HepG2 (cell line): ENCODE measurements around the gene MBNL3. TPM values are rescaled to one million over a fixed set of nuclear protein-coding genes. Genes with fewer than 3 reads are reported as not detected.

Experiments used
- CREB1 ChIP-seq, 2 experiments: fragments of 450-650 bp in 1 of 2; IDR thresholded peaks; 2 replicates each; pipeline ENCODE4 v1.6.1; 2016 to 2017; ENCODE audit warnings: control low read depth in 1 of 2, mild to moderate bottlenecking in 1 of 2, missing compliant biosample characterization in 1 of 2, missing genetic modification characterization in 1 of 2
- HDAC1 ChIP-seq: sonication (generic); formaldehyde crosslinking; IDR thresholded peaks from 2 replicates; pipeline ENCODE4 v1.5.1; 2020; ENCODE audit warnings: mild to moderate bottlenecking, missing genetic modification reagents
- HMG20B ChIP-seq: conservative IDR thresholded peaks from 2 replicates; pipeline ENCODE4 v1.6.1; 2016; ENCODE audit warnings: missing genetic modification reagents, missing compliant biosample characterization
- KAT2B ChIP-seq: fragments of 150-350 bp; IDR thresholded peaks from 2 replicates; pipeline ENCODE4 v1.6.1; 2014; ENCODE audit warnings: low read depth, low read length, borderline replicate concordance
- LRRFIP1 ChIP-seq: sonication (generic); formaldehyde crosslinking; conservative IDR thresholded peaks from 2 replicates; pipeline ENCODE4 v1.4.0; 2020; ENCODE audit warnings: missing genetic modification reagents
- NKX3-1 ChIP-seq: sonication (generic); formaldehyde crosslinking; IDR thresholded peaks from 2 replicates; pipeline ENCODE4 v1.5.0; 2020; ENCODE audit warnings: missing genetic modification reagents
- NR2F2 ChIP-seq: IDR thresholded peaks from 2 replicates; pipeline ENCODE4 v1.6.1; 2012; ENCODE audit warnings: low read depth, inconsistent platforms, borderline replicate concordance
- PBX3 ChIP-seq: sonication (generic); formaldehyde crosslinking; IDR thresholded peaks from 2 replicates; pipeline ENCODE4 v1.8.1; 2023; ENCODE audit warnings: missing genetic modification reagents, inconsistent platforms, borderline replicate concordance
- POLR2A ChIP-seq, 2 experiments: IDR thresholded peaks; 2 replicates each; pipeline ENCODE4 v1.6.1; 2011; ENCODE audit warnings: low read depth in 2 of 2, low read length in 2 of 2, mild to moderate bottlenecking in 1 of 2, moderate library complexity in 1 of 2; ENCODE audit not compliant: insufficient read depth in 1 of 2
- SRY ChIP-seq: sonication (generic); formaldehyde crosslinking; IDR thresholded peaks from 2 replicates; pipeline ENCODE4 v1.8.0; 2022; ENCODE audit warnings: mild to moderate bottlenecking, missing genetic modification reagents
- TFDP1 ChIP-seq: IDR thresholded peaks from 2 replicates; pipeline ENCODE4 v1.6.1; 2016; ENCODE audit warnings: missing compliant biosample characterization, missing genetic modification reagents, borderline replicate concordance
- UBTF ChIP-seq: sonication (generic); formaldehyde crosslinking; IDR thresholded peaks from 2 replicates; pipeline ENCODE4 v1.4.0; 2020; ENCODE audit warnings: mild to moderate bottlenecking, missing genetic modification reagents
- ZC3H13 ChIP-seq: sonication (generic); formaldehyde crosslinking; IDR thresholded peaks from 2 replicates; pipeline ENCODE4 v1.8.1; 2023; ENCODE audit warnings: mild to moderate bottlenecking, missing genetic modification reagents, moderate library complexity
- ZNF232 ChIP-seq: sonication (generic); formaldehyde crosslinking; IDR thresholded peaks from 2 replicates; pipeline ENCODE4 v1.4.0; 2020; ENCODE audit warnings: missing genetic modification reagents, borderline replicate concordance
- ZNF337 ChIP-seq: sonication (generic); formaldehyde crosslinking; IDR thresholded peaks from 2 replicates; pipeline ENCODE4 v1.5.1; 2020; ENCODE audit warnings: missing genetic modification reagents, low read depth, mild to moderate bottlenecking, borderline replicate concordance
- ZNF574 ChIP-seq: sonication (generic); formaldehyde crosslinking; IDR thresholded peaks from 2 replicates; pipeline ENCODE4 v1.4.0; 2020; ENCODE audit warnings: missing genetic modification reagents
- ZNF629 ChIP-seq: sonication (generic); formaldehyde crosslinking; conservative IDR thresholded peaks from 2 replicates; pipeline ENCODE4 v1.5.0; 2020; ENCODE audit warnings: missing genetic modification reagents
- ZNF737 ChIP-seq: sonication (generic); formaldehyde crosslinking; IDR thresholded peaks from 2 replicates; pipeline ENCODE4 v1.5.0; 2020; ENCODE audit warnings: missing genetic modification reagents, mild to moderate bottlenecking, borderline replicate concordance
- ZNF775 ChIP-seq: sonication (generic); formaldehyde crosslinking; IDR thresholded peaks from 2 replicates; pipeline ENCODE4 v1.4.0; 2020; ENCODE audit warnings: missing genetic modification reagents, mild to moderate bottlenecking, moderate library complexity, borderline replicate concordance
- polyA plus RNA-seq, 8 experiments: library from polyadenylated mRNA; depleted of rRNA in 3 of 8; stranded (reverse) in 7 of 8; unstranded in 1 of 8; fragments of >200 nt; fragmentation: Illumina TruSeq in 4 of 8; extraction: Trizol in 4 of 8; gene quantifications; 2 replicates each; pipeline versions ENCODE4 v1.2.1 to v1.2.3, GENCODE V29; 2011 to 2016; ENCODE audit warnings: low read depth in 4 of 8, missing spikeins in 1 of 8, mixed read lengths in 1 of 8; ENCODE audit not compliant: insufficient read depth in 1 of 8
- total RNA-seq, 5 experiments: library from RNA; depleted of rRNA; stranded (reverse); fragments of >200 nt; fragmentation: Illumina TruSeq; extraction: Trizol; gene quantifications; 2 replicates each; pipeline ENCODE4 v1.2.3, GENCODE V29; 2016; ENCODE audit warnings: low read depth in 1 of 5

Gene MBNL3
- total and polyA plus RNA-seq, 2 of the 13 experiments (the other 11 are each of a cell fraction or from before 2014, with no cell fraction given), result 155 to 257 TPM

- TF ChIP-seq CREB1 (IDR thresholded peaks at IDR 0.05) (no peak), CREB1 (CRISPR knock-in tag; IDR thresholded peaks at IDR 0.05) (peak; percentile 45), ZNF574 (CRISPR knock-in tag) (0 out of 2 replicates have a peak, but pooled peaks have one; percentile 17), LRRFIP1 (CRISPR knock-in tag) (no peak), HMG20B (CRISPR knock-in tag) (peak; percentile 68; the same call in 1 of the 2 replicates), NR2F2 (peak; percentile 99), ZC3H13 (CRISPR knock-in tag) (no peak), PBX3 (CRISPR knock-in tag) (no peak), NKX3-1 (CRISPR knock-in tag) (no peak), SRY (CRISPR knock-in tag) (no peak), HDAC1 (CRISPR knock-in tag) (peak; percentile 58), ZNF337 (CRISPR knock-in tag) (no peak), TFDP1 (CRISPR knock-in tag) (no peak), POLR2A (IDR thresholded peaks at IDR 0.05; ENCODE audit: insufficient read depth in 1 of 2, low read depth in 2 of 2, low read length in 2 of 2) (no peak), ZNF737 (CRISPR knock-in tag) (no peak), ZNF629 (CRISPR knock-in tag) (no peak), ZNF232 (CRISPR knock-in tag) (no peak), ZNF775 (CRISPR knock-in tag) (no peak), KAT2B (no peak), UBTF (CRISPR knock-in tag) (no peak)
These were observed 157.8 kb downstream of the MBNL3 start (continued) for GRCh38 chrX:132331000-132331399.
